HG03103 (cell line): ENCODE measurements around the gene GLRX2.
"Not testable (repeated sequence)": the region's sequence is repeated elsewhere in the genome, so short reads cannot be mapped to it uniquely, and the experiment has no call there.

Experiments used
- ATAC-seq: cut with Tn5 transposase; IDR thresholded peaks from one replicate; pipeline ENCODE4 v1.9.1; 2021; ENCODE audit warnings: low read depth; ENCODE audit not compliant: unreplicated experiment

Gene GLRX2, protein sequence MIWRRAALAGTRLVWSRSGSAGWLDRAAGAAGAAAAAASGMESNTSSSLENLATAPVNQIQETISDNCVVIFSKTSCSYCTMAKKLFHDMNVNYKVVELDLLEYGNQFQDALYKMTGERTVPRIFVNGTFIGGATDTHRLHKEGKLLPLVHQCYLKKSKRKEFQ

DNA sequence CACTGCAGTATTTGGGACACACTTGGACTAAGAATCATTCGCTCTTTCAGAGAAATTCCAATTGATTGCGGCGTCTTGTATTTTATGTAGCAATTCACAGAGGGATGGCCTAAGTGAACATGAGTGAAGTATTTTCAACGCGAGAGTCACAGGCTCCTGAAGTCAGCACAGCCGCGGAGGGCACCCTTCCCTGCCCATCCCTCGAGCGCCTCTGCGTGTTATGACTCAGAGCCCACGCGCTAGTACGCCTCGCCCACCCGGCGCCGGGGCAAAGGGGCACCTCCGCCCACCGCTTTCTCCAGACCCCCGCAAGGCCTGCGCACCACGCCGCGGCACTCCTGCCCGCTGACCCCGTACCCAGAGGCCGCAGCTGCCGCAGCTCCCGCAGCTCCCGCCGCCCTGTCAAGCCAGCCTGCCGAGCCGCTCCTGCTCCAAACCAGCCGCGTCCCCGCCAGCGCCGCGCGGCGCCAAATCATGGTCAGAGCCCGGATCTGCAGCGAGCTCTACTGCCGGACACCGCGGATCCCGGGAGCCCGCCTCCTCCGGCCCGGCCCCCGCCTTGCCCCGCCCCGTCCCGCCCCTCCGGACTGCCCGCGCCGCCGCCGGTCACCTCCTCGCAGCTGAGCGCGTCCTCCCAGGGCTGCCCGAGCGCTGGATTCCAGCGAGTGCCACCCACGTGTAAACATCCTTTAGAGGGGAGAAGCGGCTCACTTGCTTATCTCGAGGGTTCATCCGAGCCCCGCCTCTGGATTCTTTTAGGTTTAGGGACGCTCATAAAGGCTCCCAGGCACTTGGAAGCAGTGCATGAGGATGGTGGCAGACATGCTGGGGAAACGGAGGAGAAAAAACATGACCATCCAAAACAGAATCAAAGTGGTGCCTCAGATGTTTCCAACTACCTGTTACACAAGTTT lies at the start of gene GLRX2:
Gene GLRX2, minus strand, starts transcription at position 508 of the 914 bp plus-strand sequence. Its CDS starts 32 bp downstream, at position 476.
- ATAC-seq: peak; percentile 86

DNA sequence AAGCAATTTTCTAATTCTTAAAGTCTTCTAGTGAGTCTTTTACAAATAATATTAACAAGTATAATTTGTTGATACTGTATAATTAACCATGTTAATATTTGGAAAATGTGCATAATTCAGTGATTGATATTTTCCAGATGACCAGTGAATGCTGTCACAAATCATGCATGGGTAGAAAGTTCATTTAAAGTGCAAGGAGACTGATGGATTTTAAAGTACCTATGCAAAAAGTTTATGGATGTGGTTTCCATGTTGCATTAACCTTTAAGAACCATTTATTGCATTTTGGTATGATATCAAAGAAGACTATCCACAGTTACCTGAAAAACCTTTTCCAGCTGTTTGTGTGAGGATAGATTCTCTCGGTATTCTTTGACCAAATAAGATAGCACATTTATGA lies 39.8 kb upstream of the GLRX2 start:
- no peak for ATAC-seq

DNA sequence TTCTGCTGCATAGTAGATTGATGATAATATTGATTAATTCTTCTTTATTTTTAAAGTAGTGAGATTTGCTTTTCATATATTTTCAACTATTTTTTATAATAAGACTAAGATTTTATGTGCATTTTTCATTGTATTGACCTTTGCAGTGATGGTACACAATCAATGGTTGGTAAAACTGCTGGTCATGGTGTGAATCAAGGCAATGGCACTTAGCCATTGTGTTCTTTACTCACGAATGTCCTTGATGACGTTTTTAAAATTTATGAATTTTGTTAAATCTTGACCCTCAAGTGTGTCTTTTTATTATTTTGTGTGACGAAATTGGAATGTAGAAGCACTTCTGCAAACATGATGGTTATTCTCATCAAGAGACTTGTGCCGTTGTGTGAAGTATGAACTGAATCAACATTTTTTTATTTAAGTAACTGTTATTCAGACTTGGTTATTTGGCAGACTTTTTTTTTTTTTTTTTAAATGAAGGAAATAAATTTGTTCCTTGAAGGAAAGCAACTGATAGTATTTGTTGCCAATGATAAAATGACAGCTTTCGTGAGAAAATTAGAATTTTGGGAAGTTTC lies 39.2 kb upstream of the GLRX2 start:
- no peak for ATAC-seq

DNA sequence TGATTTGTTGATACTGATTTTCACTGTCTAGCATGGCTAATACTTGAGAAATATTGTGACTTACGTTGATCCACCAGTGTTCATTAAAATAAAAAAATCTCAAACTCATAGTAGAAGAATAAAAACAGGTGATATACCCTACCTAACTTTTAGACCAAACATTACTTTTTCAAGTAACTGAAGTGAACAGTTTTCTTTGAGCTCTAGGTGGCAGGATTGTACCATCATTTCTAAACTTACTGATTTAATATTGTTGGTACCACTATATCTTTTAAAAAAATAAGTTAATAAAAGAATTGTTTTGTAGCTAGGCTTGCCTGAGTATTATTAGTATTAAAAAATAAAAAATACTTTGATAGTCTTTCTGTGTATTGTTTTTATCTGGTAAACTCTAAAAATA lies 38.1 kb upstream of the GLRX2 start:
- no peak for ATAC-seq

DNA sequence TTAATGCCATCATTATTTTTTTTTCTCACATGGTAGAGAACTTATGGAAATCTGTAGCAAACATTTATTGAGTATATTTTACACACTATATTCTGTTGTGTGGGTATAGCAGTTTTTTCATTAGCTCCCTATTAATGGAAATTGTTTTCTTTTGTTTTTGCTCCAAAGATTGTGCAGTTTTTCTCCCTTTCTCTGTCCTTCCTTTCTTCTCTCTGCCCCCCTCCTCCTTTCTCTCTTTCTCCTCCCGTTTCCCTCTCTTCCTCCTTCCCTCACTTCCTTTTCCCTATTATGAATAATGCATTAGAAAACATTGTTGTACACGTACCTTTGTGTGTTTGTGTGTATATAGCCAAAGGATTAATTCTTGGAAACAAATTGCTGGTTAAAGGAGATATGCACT lies 37.2 kb upstream of the GLRX2 start:
- ATAC-seq: no peak

DNA sequence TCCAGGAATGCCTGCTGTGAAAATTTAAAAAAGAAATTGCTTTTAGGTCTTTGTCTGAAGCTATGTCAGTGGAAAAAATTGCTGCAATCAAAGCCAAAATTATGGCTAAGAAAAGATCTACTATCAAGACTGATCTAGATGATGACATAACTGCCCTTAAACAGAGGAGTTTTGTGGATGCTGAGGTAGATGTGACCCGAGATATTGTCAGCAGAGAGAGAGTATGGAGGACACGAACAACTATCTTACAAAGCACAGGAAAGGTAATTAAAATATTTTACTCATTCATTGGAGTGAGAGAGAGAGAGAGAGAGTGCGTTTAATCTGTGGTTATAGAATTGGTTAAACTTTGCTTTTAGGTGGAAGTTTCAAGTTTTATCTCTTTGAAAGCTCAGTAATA lies 36.6 kb upstream of the GLRX2 start:
- ATAC-seq: no peak

DNA sequence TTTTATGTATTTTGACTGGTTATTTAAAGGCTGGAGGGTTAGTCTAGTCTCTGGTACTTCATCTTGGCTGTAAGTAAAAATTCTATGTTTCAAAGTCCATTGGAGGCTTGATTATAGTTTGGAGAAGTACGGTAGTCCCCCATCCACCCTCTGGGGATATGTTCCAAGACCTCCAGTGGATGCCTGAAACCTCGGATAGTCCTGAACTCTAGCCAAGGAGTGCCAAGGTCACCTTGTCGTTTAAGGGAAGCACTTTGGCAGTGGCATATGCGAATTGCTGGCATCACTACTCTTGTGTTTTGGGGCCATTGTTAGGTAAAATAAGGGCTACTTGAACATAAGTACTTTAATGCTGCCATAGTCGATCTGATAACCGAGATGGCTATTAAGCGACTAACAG lies 35.0 kb upstream of the GLRX2 start:
- ATAC-seq: no peak

DNA sequence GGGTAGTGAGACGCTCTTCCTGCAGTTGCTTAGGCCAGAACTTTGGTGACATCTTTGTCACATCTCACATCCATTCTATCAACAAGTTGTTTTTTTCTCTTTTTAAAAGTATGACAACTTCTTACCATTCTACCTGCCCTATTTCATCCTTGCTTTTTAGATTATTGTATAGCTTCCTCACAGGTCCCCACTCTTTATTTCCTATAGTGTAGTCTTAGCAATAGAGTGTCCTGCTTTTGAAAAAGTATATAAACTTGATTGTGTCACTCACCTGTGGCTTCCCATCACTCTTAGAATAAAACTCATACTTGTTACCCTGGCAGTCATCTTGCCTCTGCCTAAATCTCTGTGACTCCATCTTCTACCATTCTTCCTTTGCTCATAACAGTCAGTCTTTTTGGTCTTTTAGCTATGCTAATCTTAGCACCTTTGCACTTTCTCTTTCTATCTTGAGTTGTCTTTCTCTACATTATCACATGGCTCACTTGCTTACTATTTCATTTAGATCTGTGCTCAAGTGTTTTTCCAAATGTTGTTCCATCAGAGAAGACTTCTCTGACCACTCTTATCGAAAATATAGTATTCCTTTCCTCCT lies 26.1 kb upstream of the GLRX2 start:
- no peak for ATAC-seq

DNA sequence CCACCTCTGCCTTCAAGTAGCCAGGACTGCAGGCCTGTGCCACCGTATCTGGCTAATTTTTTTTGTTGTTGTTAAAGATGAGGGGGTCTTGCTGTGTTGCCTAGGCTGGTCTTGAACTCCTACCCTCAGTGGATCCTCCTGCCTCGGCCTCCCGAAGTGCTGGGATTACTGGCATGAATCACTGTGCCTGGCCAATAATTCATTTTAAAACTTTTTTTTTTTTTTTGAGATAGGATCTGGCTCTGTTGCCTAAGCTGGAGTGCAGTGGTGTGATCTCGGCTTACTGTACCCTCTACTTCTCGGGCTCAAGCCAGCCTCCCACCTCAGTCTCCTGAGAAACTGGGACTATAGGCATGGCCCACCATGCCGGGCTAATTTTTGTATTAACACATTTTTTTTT lies 20.2 kb upstream of the GLRX2 start:
- no peak for ATAC-seq

DNA sequence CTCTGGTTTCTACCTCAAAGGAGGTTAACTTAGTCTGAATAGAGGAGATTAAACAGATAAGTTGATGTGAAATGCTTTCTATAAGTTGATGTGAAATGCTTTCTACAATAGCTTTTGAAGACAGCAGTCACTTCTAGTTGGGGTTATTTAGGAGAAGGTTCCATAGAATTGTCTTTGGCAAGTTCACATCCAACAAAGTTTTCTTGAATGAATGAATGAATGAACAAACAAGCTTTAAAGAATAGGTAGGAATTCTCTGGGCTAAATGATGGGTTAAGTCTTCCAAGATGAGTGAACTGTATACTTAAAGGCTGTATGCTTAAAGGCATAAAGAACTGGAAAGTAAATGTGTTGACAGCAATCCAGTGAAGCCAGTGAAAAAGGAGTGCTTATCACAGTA lies 18.5 kb upstream of the GLRX2 start:
- no peak for ATAC-seq

DNA sequence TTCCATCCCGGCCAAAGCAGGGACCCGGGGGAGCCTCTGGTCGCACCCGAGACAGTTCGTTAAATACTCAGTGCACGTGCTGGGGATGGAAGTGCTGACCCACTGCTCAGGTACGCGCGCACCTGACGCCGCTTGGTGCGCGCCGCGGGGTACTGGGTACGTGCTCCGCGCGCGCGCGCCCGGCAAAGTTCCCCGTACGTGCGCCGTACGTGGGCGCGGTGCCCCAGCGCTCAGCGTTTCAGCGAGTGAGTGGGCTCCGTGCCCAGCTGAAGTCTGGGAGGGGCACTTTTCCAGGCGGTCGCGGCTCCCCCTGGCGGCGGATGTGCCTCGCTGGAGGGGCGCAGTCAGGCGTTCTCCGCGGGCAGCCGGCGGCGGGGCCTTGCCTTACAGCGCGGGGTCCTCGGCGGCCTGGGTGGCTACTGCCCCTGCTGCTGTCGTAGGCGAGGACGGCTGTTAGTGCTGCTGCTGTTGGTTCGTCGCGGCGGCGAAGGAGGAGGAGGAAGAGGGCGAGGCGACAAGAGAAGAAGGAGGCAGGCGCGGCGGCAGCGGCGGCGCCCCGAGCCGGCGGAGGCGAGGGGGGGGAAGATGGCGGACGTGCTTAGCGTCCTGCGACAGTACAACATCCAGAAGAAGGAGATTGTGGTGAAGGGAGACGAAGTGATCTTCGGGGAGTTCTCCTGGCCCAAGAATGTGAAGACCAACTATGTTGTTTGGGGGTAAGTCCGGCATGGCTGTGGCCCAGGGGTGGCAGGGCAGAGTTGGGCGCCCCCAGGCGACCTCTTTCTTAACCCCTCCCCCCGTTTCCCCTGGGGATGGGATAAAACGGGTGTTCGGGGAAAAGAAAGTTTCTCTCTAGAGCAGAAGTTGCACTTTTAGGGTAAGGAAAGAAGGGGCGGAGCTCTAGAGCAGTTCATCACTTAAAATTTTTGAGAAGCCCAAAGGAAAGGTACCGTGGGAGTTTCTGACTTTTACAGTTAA lies 16.7 kb upstream of the GLRX2 start, which contains the start of gene CDC73:
Gene CDC73, plus strand, starts transcription at position 416 of the 978 bp plus-strand sequence. Its CDS starts 170 bp downstream, at position 586.
- peak; percentile 90 for ATAC-seq

DNA sequence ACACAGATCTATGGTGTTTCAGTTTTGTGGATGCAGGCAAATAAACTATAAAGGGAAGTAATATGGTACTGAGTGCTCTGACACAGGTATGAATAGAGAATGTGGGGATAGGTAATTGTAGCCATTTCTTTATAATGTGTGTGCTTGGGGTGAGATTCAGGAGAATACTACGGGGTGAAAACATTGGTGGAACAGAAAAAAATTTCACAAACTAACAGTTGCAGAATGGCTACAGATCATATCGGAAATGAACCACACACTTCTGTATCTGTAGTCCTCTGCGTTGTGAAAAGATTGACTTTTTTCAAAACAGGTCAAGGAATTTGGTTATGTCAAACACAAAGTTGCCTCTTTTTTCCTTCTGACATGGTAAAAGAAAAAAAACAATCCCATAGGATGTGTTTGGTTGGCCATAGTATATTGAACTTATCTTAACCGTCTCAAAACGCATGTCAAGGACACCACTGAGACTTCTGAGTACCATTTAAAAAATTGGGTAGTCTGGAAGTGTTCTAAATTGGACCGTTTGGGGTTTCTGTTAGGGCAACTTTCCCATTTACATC lies 15.5 kb upstream of the GLRX2 start:
- ATAC-seq: no peak

DNA sequence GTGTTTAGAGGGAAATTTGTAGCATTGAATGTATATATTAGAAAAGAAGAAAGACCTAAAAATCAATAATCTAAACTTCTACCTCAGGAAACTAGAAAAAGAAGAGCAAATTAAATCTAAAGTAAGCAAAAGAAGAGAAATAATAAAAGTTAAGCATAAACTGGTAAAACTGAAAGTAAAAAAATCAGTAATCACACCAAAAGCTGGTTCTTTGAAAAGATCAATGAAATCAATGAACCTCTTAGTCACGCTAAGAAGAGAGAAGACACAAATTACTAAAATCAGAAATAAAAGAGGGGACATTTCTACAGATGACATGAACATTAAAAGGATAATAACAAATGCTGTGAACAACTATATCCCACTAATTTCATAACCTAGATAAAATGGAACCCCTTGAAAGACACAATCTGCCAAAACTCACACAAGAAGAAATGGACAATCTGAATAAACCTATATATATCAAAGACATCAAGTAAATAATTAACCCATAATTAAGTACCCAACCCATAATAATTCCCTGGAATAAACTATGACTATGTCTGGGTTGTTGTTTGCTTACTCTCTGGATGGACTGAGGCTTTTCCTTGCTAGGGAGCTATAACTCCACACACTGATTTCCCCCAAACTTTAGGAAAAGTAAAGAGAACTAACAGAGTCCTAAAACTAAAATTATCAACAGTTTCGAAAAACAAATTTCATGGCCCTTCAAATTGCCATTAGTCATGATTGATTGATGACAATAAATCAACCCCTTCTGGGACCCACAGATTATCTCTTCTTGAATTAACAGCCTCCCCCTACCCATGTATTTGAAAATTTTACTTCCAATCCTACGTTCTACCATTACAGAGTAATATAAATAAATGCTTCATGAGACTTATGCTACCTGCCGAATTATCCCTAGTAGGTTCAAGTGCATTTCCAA lies 13.9 kb upstream of the GLRX2 start:
- ATAC-seq: no peak

DNA sequence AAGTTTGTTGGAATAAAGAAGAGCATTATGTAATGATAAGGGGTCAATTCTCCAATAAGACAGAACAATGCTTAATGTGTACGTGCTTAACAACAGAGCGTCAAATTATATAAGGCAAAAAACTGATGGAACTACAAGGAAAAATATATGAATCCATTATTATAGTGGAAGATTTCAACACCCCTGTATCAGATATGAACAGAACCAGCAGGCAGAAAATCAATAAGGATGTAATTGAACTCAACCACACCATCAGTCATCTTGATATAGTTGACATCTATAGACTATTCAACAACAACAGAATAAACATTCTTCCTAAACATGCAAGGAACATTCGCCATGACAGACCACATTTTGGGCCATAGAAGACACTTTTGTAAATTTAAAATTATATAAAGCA lies 13.0 kb upstream of the GLRX2 start:
- ATAC-seq: no peak

DNA sequence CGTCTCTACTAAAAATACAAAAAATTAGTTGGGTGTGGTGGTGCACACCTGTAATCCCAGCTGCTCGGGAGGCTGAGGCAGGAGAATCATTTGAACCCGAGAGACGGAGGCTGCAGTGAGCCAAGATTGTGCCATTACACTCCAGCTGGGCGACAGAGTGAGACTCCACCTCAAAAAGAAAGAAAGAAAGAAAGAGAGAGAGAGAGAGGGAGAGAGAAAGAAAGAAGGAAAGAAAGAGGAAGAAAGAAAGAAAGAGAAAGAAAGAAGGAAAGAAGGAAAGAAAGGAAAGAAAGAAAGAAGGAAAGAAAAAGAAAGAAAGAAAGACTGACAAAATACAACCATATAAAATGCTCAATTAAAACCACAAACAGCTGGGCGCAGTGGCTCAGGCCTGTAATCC lies 12.0 kb upstream of the GLRX2 start:
- ATAC-seq: not testable (repeated sequence)

DNA sequence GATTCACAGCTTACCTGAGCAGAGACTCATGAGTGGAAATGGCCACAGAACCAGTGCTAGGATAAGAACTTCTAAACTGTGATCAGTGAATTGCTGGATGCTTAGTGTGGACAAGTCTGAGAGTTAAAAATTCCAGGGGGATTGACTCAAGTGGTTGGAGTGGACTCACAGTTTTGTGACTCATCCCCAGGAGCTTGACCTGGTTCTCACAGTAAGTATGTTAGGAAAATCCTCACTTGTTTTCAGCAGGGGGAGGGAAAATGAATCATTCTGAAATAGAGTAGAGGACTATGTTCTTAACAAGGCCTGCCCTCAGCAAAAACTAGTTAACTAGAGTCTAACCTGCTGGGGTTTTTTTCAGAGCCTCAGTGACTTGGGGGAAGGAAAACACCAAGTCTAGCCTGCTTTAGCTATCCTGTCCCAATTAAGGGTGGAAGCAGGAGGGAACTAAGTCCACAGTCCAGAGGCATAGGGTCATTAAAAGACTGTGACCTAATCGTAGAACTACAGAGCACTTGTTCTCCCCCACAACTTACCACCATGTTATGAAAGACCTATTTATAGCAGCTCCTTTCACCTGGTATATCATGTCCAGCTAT lies 10.5 kb upstream of the GLRX2 start:
- ATAC-seq: no peak

DNA sequence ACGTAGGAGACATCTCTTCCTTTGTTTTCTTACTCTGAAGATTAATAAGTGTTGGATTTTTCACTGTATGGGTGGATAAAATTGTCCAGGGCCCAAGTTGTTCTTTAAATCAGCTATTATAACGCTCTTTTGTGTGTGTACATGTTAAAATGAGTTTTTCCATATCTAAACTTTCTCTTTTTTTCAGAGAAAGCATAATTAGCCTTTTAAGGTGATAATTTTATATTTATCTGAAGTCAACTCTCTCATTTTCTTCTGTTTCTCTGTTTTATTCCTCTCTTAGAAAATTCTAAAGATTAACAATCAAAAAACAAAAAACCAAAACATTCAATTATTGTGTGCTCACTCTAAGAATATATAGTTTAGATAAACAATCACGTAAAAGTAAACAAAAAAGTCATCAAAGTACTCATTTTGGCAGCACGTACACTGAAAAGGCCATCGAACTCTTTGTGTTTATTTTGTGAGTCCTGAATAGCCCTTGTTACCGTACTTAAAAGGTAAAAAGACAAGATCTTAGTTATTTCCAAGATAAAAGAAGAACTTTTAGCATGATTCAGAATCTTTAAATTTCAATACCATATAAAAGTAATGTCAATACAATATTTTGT lies 9.4 kb upstream of the GLRX2 start:
- no peak for ATAC-seq

DNA sequence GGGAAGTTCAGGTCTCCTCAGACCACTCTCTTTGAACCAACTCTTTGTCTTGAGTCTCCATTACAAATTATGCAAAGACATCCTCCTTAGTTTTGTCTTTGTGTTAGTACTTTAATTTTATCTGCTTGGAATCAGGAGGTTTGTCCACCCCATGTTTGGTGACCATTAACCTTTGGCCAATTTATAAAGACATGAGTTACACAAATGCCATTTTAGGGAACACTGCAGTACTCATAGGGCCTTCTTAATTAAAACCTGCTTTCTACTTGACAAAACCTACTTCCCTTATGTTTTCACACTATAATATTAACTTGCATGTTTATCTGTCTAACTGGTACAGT lies 8.7 kb upstream of the GLRX2 start:
- ATAC-seq: no peak
